H1 (cell line): ENCODE results near the gene KIF5C. TPM values are rescaled to one million over a fixed set of nuclear protein-coding genes. Genes with fewer than 3 reads are reported as not detected.

Experiments
- CTCF ChIA-PET: fragments of 300-600 bp; sonication (Branson Sonifier 250); formaldehyde crosslinking; loops from one replicate; lab custom pipeline; 2021; ENCODE audit not compliant: partially characterized antibody; lab: Charles Lee
- POLR2A ChIA-PET: fragments of 300-600 bp; sonication (Branson Sonifier 250); formaldehyde crosslinking; loops from one replicate; lab custom pipeline; 2021; ENCODE audit warnings: inconsistent platforms; ENCODE audit not compliant: partially characterized antibody; lab: Charles Lee
- DNase-seq, 2 experiments: peaks; one replicate each; pipeline versions ENCODE4 v3.0.0 to v3.0.0-alpha.2; 2010 to 2022; ENCODE audit warnings: low spot score in 2 of 2, low read depth in 1 of 2, mixed read lengths in 1 of 2
- FAIRE-seq: peaks from 2 replicates; lab custom pipeline; 2011; peaks lifted over from hg19 to GRCh38; lab: Jason Lieb, UNC
- H2AFZ ChIP-seq: 2 replicates; pipeline ENCODE4 v1.8.1; 2012; ENCODE audit warnings: low read length, inconsistent platforms
- H2AK5ac ChIP-seq: 2 replicates; pipeline ENCODE4 v1.6.1; 2013; ENCODE audit warnings: low read depth, low read length
- H2BK120ac ChIP-seq: replicated peaks from 2 replicates; pipeline ENCODE3; 2013; ENCODE audit warnings: low read depth, low read length, inconsistent platforms
- H2BK12ac ChIP-seq: 2 replicates; pipeline ENCODE4 v1.6.1; 2013; ENCODE audit warnings: low read depth, low read length
- H2BK15ac ChIP-seq: 2 replicates; pipeline ENCODE4 v1.6.1; 2013; ENCODE audit warnings: low read length
- H2BK20ac ChIP-seq: 2 replicates; pipeline ENCODE4 v1.6.1; 2013; ENCODE audit warnings: low read length
- H2BK5ac ChIP-seq: 2 replicates; pipeline ENCODE4 v1.6.1; 2013; ENCODE audit warnings: low read depth, low read length
- H3K14ac ChIP-seq: 2 replicates; pipeline ENCODE4 v1.6.1; 2013; ENCODE audit warnings: inconsistent platforms; ENCODE audit not compliant: insufficient read length
- H3K18ac ChIP-seq: 2 replicates; pipeline ENCODE4 v1.6.1; 2013; ENCODE audit warnings: low read length; ENCODE audit errors: extremely low read depth
- H3K23ac ChIP-seq: 2 replicates; pipeline ENCODE4 v1.6.1; 2013; ENCODE audit warnings: inconsistent platforms; ENCODE audit not compliant: insufficient read length
- H3K23me2 ChIP-seq: 2 replicates; pipeline ENCODE4 v1.6.1; 2013; ENCODE audit warnings: low read depth, low read length
- H3K27ac ChIP-seq: 2 replicates; pipeline ENCODE4 v1.6.1; 2011; ENCODE audit warnings: low read depth, low read length, inconsistent platforms
- H3K27me3 ChIP-seq, 4 experiments: replicated peaks in 1 of 4; 1 replicate in 1 of 4; 2 replicates in 3 of 4; pipeline versions ENCODE4 v1.6.1 to v1.8.1; 2011 to 2013; ENCODE audit warnings: low read length in 3 of 4, mild to moderate bottlenecking in 3 of 4, inconsistent platforms in 2 of 4, mixed read lengths in 2 of 4, moderate library complexity in 1 of 4; ENCODE audit not compliant: control insufficient read depth in 3 of 4, insufficient read depth in 3 of 4; ENCODE audit errors: extremely low read depth in 1 of 4
- H3K36me3 ChIP-seq, 4 experiments: 2 replicates each; pipeline versions ENCODE4 v1.6.1 to v1.8.1; 2011 to 2013; ENCODE audit warnings: mild to moderate bottlenecking in 4 of 4, low read length in 3 of 4, moderate library complexity in 2 of 4, control low read depth in 1 of 4, inconsistent platforms in 1 of 4; ENCODE audit not compliant: insufficient read depth in 4 of 4, control insufficient read depth in 2 of 4
- H3K4ac ChIP-seq: replicated peaks from 2 replicates; pipeline ENCODE3; 2013; ENCODE audit warnings: low read length, low read depth, mixed read lengths, inconsistent platforms; ENCODE audit not compliant: insufficient read length
- H3K4me1 ChIP-seq, 4 experiments: replicated peaks in 1 of 4; 1 replicate in 1 of 4; 2 replicates in 3 of 4; pipeline versions ENCODE4 v1.6.1 to v1.8.1; 2011 to 2013; ENCODE audit warnings: low read length in 3 of 4, inconsistent platforms in 2 of 4, mixed read lengths in 1 of 4; ENCODE audit not compliant: insufficient read depth in 4 of 4, control insufficient read depth in 3 of 4
- H3K4me2 ChIP-seq, 2 experiments: 2 replicates each; pipeline versions ENCODE4 v1.6.1 to v1.8.1; 2011 to 2013; ENCODE audit warnings: low read depth in 2 of 2, low read length in 2 of 2, control low read depth in 1 of 2, inconsistent platforms in 1 of 2, mild to moderate bottlenecking in 1 of 2; ENCODE audit not compliant: insufficient read depth in 1 of 2
- H3K4me3 ChIP-seq, 4 experiments: fragments of 200-600, 300-600 bp in 1 of 4; sonication (generic), shearing (Covaris generic), sonication (Bioruptor Twin) in 1 of 4; 2 replicates each; pipeline versions ENCODE4 v1.5.1 to v1.8.1; 2011 to 2016; ENCODE audit warnings: low read length in 4 of 4, low read depth in 3 of 4, control low read depth in 2 of 4, inconsistent platforms in 2 of 4, mild to moderate bottlenecking in 2 of 4, mixed read lengths in 1 of 4, moderate library complexity in 1 of 4; ENCODE audit not compliant: insufficient read depth in 2 of 4; ENCODE audit errors: extremely low read depth in 1 of 4
- H3K56ac ChIP-seq: replicated peaks from 2 replicates; pipeline ENCODE3; 2013; ENCODE audit warnings: low read depth, mild to moderate bottlenecking, mixed read lengths, low read length, inconsistent platforms; ENCODE audit not compliant: insufficient read length
- H3K79me1 ChIP-seq: 2 replicates; pipeline ENCODE4 v1.6.1; 2013; ENCODE audit warnings: low read depth, low read length, control low read depth
- H3K79me2 ChIP-seq, 2 experiments: 2 replicates each; pipeline versions ENCODE4 v1.6.1 to v1.8.1; 2012 to 2013; ENCODE audit warnings: low read length in 2 of 2, mild to moderate bottlenecking in 2 of 2, inconsistent platforms in 1 of 2; ENCODE audit not compliant: insufficient read depth in 2 of 2, control insufficient read depth in 1 of 2
- H3K9ac ChIP-seq, 4 experiments: replicated peaks in 1 of 4; 1 replicate in 1 of 4; 2 replicates in 3 of 4; pipeline versions ENCODE4 v1.6.1 to v1.8.1; 2011 to 2013; ENCODE audit warnings: low read depth in 3 of 4, low read length in 3 of 4, control low read depth in 2 of 4, mild to moderate bottlenecking in 2 of 4, moderate library complexity in 2 of 4, inconsistent platforms in 1 of 4; ENCODE audit errors: extremely low read depth in 1 of 4
- H3K9me3 ChIP-seq, 2 experiments: 2 replicates each; pipeline versions ENCODE4 v1.6.1 to v1.8.1; 2012 to 2013; ENCODE audit warnings: mild to moderate bottlenecking in 2 of 2, moderate library complexity in 2 of 2, control low read depth in 1 of 2, inconsistent platforms in 1 of 2, low read depth in 1 of 2, low read length in 1 of 2, mixed read lengths in 1 of 2; ENCODE audit not compliant: insufficient read depth in 2 of 2
- H4K20me1 ChIP-seq, 2 experiments: replicated peaks in 1 of 2; 2 replicates each; pipeline versions ENCODE3 to v1.8.1; 2011 to 2013; ENCODE audit warnings: inconsistent platforms in 2 of 2, low read length in 2 of 2, mild to moderate bottlenecking in 1 of 2; ENCODE audit not compliant: insufficient read depth in 2 of 2, control insufficient read depth in 1 of 2
- H4K5ac ChIP-seq: 2 replicates; pipeline ENCODE4 v1.6.1; 2013; ENCODE audit warnings: low read length, low read depth, mixed read lengths, inconsistent platforms; ENCODE audit not compliant: insufficient read length
- H4K8ac ChIP-seq: 2 replicates; pipeline ENCODE4 v1.8.0; 2013; ENCODE audit warnings: mild to moderate bottlenecking, moderate library complexity, low read length, inconsistent platforms; ENCODE audit not compliant: insufficient read depth; ENCODE audit errors: extremely low read depth
- H4K91ac ChIP-seq: replicated peaks from 2 replicates; pipeline ENCODE3; 2013; ENCODE audit warnings: low read length, mixed read lengths, inconsistent platforms; ENCODE audit not compliant: insufficient read length
- CREB1 ChIP-seq: IDR thresholded peaks from 2 replicates; pipeline ENCODE4 v1.6.1; 2012; ENCODE audit warnings: inconsistent platforms
- EP300 ChIP-seq, 2 experiments: IDR thresholded peaks; 1 replicate in 1 of 2; 2 replicates in 1 of 2; pipeline ENCODE4 v1.6.1; 2011 to 2012; ENCODE audit warnings: low read depth in 2 of 2, low read length in 2 of 2, mild to moderate bottlenecking in 2 of 2, borderline replicate concordance in 1 of 2, inconsistent platforms in 1 of 2, moderate library complexity in 1 of 2
- JUN ChIP-seq: IDR thresholded peaks from 2 replicates; pipeline ENCODE4 v1.6.1; 2011; ENCODE audit warnings: low read depth, mild to moderate bottlenecking, improper control_type of control experiment, low read length
- POLR2A ChIP-seq, 2 experiments: IDR thresholded peaks; 1 replicate in 1 of 2; 2 replicates in 1 of 2; pipeline ENCODE4 v1.6.1; 2011; ENCODE audit warnings: low read depth in 2 of 2, low read length in 2 of 2, mild to moderate bottlenecking in 2 of 2; ENCODE audit errors: control extremely low read depth in 1 of 2
- RNF2 ChIP-seq: fragments of 200-900, 300-1000 bp; sonication (generic); IDR thresholded peaks from 2 replicates; pipeline ENCODE4 v1.7.1; 2016; ENCODE audit warnings: borderline replicate concordance, low read depth, mild to moderate bottlenecking, antibody characterized with exemption, low read length; ENCODE audit not compliant: poor library complexity, severe bottlenecking; ENCODE audit errors: missing control alignments
- SP2 ChIP-seq: IDR thresholded peaks from 2 replicates; pipeline ENCODE4 v1.6.1; 2012; ENCODE audit warnings: mild to moderate bottlenecking, low read length, inconsistent platforms
- SRF ChIP-seq: IDR thresholded peaks from 2 replicates; pipeline ENCODE4 v1.6.1; 2011; ENCODE audit warnings: mild to moderate bottlenecking, low read depth, low read length, moderate library complexity
- WGBS, 2 experiments: shearing (Covaris generic) in 1 of 2; methylation state at CpG; one replicate each; pipeline versions ENCODE4 v1.1.6 to v1.1.7; 2013 to 2015; ENCODE audit warnings: low lambda C conversion rate in 2 of 2, mixed read lengths in 2 of 2, inconsistent platforms in 1 of 2, low coverage in 1 of 2, missing lambda C conversion rate in 1 of 2; ENCODE audit not compliant: insufficient replicate concordance in 2 of 2, insufficient coverage in 1 of 2, insufficient read length in 1 of 2; ENCODE audit errors: extremely low coverage in 1 of 2, missing lambda C conversion rate in 1 of 2; 5-methylcytosine and 5-hydroxymethylcytosine counted together
- polyA plus RNA-seq, 7 experiments: library from polyadenylated mRNA; depleted of rRNA in 3 of 7; stranded (reverse) in 5 of 7; unstranded in 2 of 7; fragments of >200 nt in 5 of 7; fragments of 200-250 nt in 2 of 7; gene quantifications; 1 replicate in 5 of 7; 2 replicates in 1 of 7; 4 replicates in 1 of 7; pipeline versions ENCODE4 v1.2.1 to v1.2.3, GENCODE V29; 2011 to 2013; ENCODE audit warnings: missing spikeins in 2 of 7, mixed read lengths in 2 of 7
- total RNA-seq: library from RNA; stranded (reverse); fragmentation: NEBNext Ultra II Directional; extraction: Animal tissue kit (Norgen Biotek cat#: 25700); gene quantifications from 2 replicates; pipeline ENCODE4 v1.2.1, GENCODE V29; 2021

KIF5C gene
- total and polyA plus RNA-seq, 2 of the 8 experiments (the other 6 are each of a cell fraction or from before 2014, with no cell fraction given) = 16.3 to 66.4 TPM

GRCh38 chr2:149064856-149065630, 190.0 kb downstream of the KIF5C start:
- no peak overlapping the region for H2AFZ ChIP-seq

More at GRCh38 chr2:149064856-149065630, 190.0 kb downstream of the KIF5C start:
- Histone ChIP-seq H3K4ac (no peak overlapping the region), H4K5ac (no peak overlapping the region), H4K20me1 (no peaks in the 10 kb centered on the region), H2BK15ac (no peak overlapping the region), H3K9me3 (no peaks in the 10 kb centered on the region), H3K4me3 (no peak overlapping the region), H3K23me2 (no peaks in the 10 kb centered on the region), H3K18ac (no peak overlapping the region), H2BK12ac (no peak overlapping the region), H3K79me2 (no peaks in the 10 kb centered on the region), H3K27me3 (no peaks in the 10 kb centered on the region), H2BK120ac (no peak overlapping the region), H2AK5ac (no peak overlapping the region), H3K79me1 (no peaks in the 10 kb centered on the region), H2BK5ac (no peak overlapping the region), H3K4me2 (no peak overlapping the region), H3K14ac (no peak overlapping the region), H3K23ac (no peak overlapping the region), H3K27ac (no peak overlapping the region), H2BK20ac (no peak overlapping the region), H4K91ac (no peak overlapping the region), H3K56ac (no peak overlapping the region), H3K9ac (no peak overlapping the region), H4K8ac (no peak overlapping the region), H3K4me1 (peaks cover 0 to 2% (median 0%) of the 10 kb centered on the region in 4 experiments; a peak in 1 of 7 replicates), H3K36me3 (no peaks in the 10 kb centered on the region)
- 86% methylated on average over 5 of the region's 5 CpGs; no CpG with 5 or more reads in 1 of the 2 experiments for WGBS, 2 experiments
- POLR2A ChIA-PET = interaction anchor here (1.1 kb wide), 1 partner anchor 12 kb away, joined by 3 read pairs; no protein-coding TSS in a partner anchor
- DNase-seq (no peak), FAIRE-seq (no peak)
- CTCF ChIA-PET = interaction anchor here (0.9 to 1.9 kb wide), 3 partner anchors 24 to 425 kb away, joined by 3 to 6 read pairs (median 3); no protein-coding TSS in a partner anchor
- TF ChIP-seq SRF = no peak
- no peak for TF ChIP-seq POLR2A (IDR thresholded peaks at IDR 0.05; ENCODE audit: control extremely low read depth in 1 of 2, low read depth in 2 of 2, low read length in 2 of 2)
- TF ChIP-seq SP2 = no peak
- no peak for TF ChIP-seq RNF2
- TF ChIP-seq JUN = no peak
- no peak for TF ChIP-seq CREB1
- TF ChIP-seq EP300 (IDR thresholded peaks at IDR 0.05; ENCODE audit: borderline replicate concordance in 1 of 2, low read depth in 2 of 2, low read length in 2 of 2) = no peak
